ENCODE data around the gene TET3.

Gene TET3

GRCh38 chr2:73987948-73988700 is 3.4 kb downstream of the TET3 start:
- DNase-seq: no peak

- DNase-seq: no peak
Observed at GRCh38 chr2:73989972-73990371, 5.3 kb downstream of the TET3 start.

- DNase-seq: no peak
Observed at GRCh38 chr2:73990531-73990930, 5.8 kb downstream of the TET3 start.

GRCh38 chr2:73992036-73992435 is 7.3 kb downstream of the TET3 start:
- no peak for DNase-seq

- no peak for DNase-seq
Observed at GRCh38 chr2:73993376-73993775, 8.7 kb downstream of the TET3 start.

GRCh38 chr2:73993778-73994177 is 9.1 kb downstream of the TET3 start:
- DNase-seq: no peak

- DNase-seq: no peak
Observed at GRCh38 chr2:73994178-73994831, 9.6 kb downstream of the TET3 start.

- no peak for DNase-seq
Observed at GRCh38 chr2:73995810-73996209, 11.1 kb downstream of the TET3 start.

GRCh38 chr2:73997813-73998212 is 13.1 kb downstream of the TET3 start:
- DNase-seq: no peak

- DNase-seq: no peak
Observed at GRCh38 chr2:73998451-73998850, 13.7 kb downstream of the TET3 start.

- DNase-seq: no peak
Observed at GRCh38 chr2:73998933-73999332, 14.2 kb downstream of the TET3 start.

- no peak for DNase-seq
Observed at GRCh38 chr2:73999881-74000597, 15.3 kb downstream of the TET3 start.

GRCh38 chr2:74000666-74001065 is 16.0 kb downstream of the TET3 start:
- DNase-seq: peak; percentile 12

- DNase-seq: no peak
Observed at GRCh38 chr2:74001121-74001520, 16.4 kb downstream of the TET3 start.

GRCh38 chr2:74001781-74002504 is 17.2 kb downstream of the TET3 start:
- DNase-seq: no peak

- peak; percentile 62 for DNase-seq
Observed at GRCh38 chr2:74002505-74003421, 18.1 kb downstream of the TET3 start.

- DNase-seq: no peak
Observed at GRCh38 chr2:74003494-74004211, 18.9 kb downstream of the TET3 start.

GRCh38 chr2:74004212-74005182 is 19.8 kb downstream of the TET3 start:
- DNase-seq: no peak

GRCh38 chr2:74005786-74006185 is 21.1 kb downstream of the TET3 start:
- no peak for DNase-seq

- DNase-seq: no peak
Observed at GRCh38 chr2:74006459-74006858, 21.7 kb downstream of the TET3 start.

Measured in NCI-H1694 treated with DMSO at 0.1 percent for 48 hours (cell line).